K562 (cell line): ENCODE results near the gene UHRF1. TPM values are rescaled to one million over a fixed set of nuclear protein-coding genes. Genes with fewer than 3 reads are reported as not detected.

ENCODE experiments used
- ARID1B ChIP-seq: fragments of 450-650 bp; IDR thresholded peaks from 2 replicates; pipeline ENCODE4 v1.6.1; 2016; ENCODE audit warnings: antibody characterized with exemption, mild to moderate bottlenecking, inconsistent platforms
- BCL6 ChIP-seq: fragments of 250-450 bp; sonication (Bioruptor Pico); IDR thresholded peaks from 2 replicates; pipeline ENCODE4 v1.4.0; 2020
- CBFA2T3 ChIP-seq: fragments of 450-650 bp; IDR thresholded peaks from 2 replicates; pipeline ENCODE4 v1.6.1; 2017
- IRF1 ChIP-seq: sonication (generic); formaldehyde crosslinking; IDR thresholded peaks from 2 replicates; pipeline ENCODE4 v1.8.0; 2022; ENCODE audit warnings: missing genetic modification reagents, mild to moderate bottlenecking, borderline replicate concordance
- MCM2 ChIP-seq: fragments of 450-650 bp; IDR thresholded peaks from 2 replicates; pipeline ENCODE4 v1.6.1; 2017; ENCODE audit warnings: low read depth, mild to moderate bottlenecking
- MGA ChIP-seq: fragments of 450-650 bp; IDR thresholded peaks from 2 replicates; pipeline ENCODE4 v1.6.1; 2016; ENCODE audit warnings: mild to moderate bottlenecking, moderate library complexity
- NONO ChIP-seq, 2 experiments: fragments of 200-400 bp in 1 of 2; fragments of 450-650 bp in 1 of 2; formaldehyde crosslinking in 1 of 2; IDR thresholded peaks; 2 replicates each; pipeline ENCODE4 v1.6.1; 2017; ENCODE audit warnings: low read depth in 2 of 2, mild to moderate bottlenecking in 2 of 2, moderate library complexity in 2 of 2, low read length in 1 of 2
- NR1H2 ChIP-seq: sonication (generic); formaldehyde crosslinking; IDR thresholded peaks from 2 replicates; pipeline ENCODE4 v1.4.0; 2020; ENCODE audit warnings: mild to moderate bottlenecking, missing genetic modification reagents
- RNF219 ChIP-seq: fragments of 250-450 bp; sonication (Bioruptor Pico); IDR thresholded peaks from 2 replicates; pipeline ENCODE4 v1.5.0; 2022; ENCODE audit warnings: mild to moderate bottlenecking
- ZNF263 ChIP-seq: sonication (generic); formaldehyde crosslinking; IDR thresholded peaks from 2 replicates; pipeline ENCODE4 v1.8.0; 2022; ENCODE audit warnings: mild to moderate bottlenecking, missing genetic modification reagents, borderline replicate concordance
- ZNF76 ChIP-seq: fragments of 250-450 bp; sonication (Bioruptor Pico); IDR thresholded peaks from 2 replicates; pipeline ENCODE4 v1.4.0; 2020; ENCODE audit warnings: mild to moderate bottlenecking, moderate library complexity, borderline replicate concordance
- ZNF766 ChIP-seq: fragments of 200-800 bp; sonication (Bioruptor generic); conservative IDR thresholded peaks from 2 replicates; pipeline ENCODE4 v1.6.1; 2016; ENCODE audit warnings: missing genetic modification characterization, missing compliant biosample characterization
- polyA plus RNA-seq, 8 experiments: library from polyadenylated mRNA; depleted of rRNA in 4 of 8; stranded (reverse) in 5 of 8; unstranded in 3 of 8; fragments of >200 nt; fragmentation: Nextera tagmentation in 2 of 8; fragmentation: Illumina TruSeq in 1 of 8; extraction: Ambion mirVana in 2 of 8; extraction: Trizol in 1 of 8; gene quantifications; 2 replicates each; pipeline versions ENCODE4 v1.2.1 to v1.2.3, GENCODE V29; 2011 to 2014; ENCODE audit warnings: inconsistent platforms in 1 of 8, missing spikeins in 1 of 8
- total RNA-seq, 7 experiments: library from RNA; depleted of rRNA in 6 of 7; stranded (reverse); fragments of >200 nt in 6 of 7; fragmentation: Illumina TruSeq in 2 of 7; extraction: Trizol in 2 of 7; gene quantifications; 2 replicates each; pipeline versions ENCODE4 v1.2.1 to v1.2.3, GENCODE V29; 2011 to 2021; ENCODE audit warnings: low replicate concordance in 1 of 7

Gene UHRF1
- total and polyA plus RNA-seq, 9 of the 15 experiments (the other 6 are each of a cell fraction or from before 2014, with no cell fraction given) = 6.0 to 101 (median 30.9) TPM

GRCh38 chr19:4909156-4909896, at the start of gene UHRF1 (continued):
- TF ChIP-seq RNF219 = no peak
- TF ChIP-seq NR1H2 (CRISPR knock-in tag) = no peak
- TF ChIP-seq NONO (IDR thresholded peaks at IDR 0.05; ENCODE audit: low read depth in 2 of 2, low read length in 1 of 2) = 0 out of 4 replicates have a peak, but pooled peaks of 1 of the 2 experiments have one; percentile 29
- TF ChIP-seq ARID1B = no peak
- no peak for TF ChIP-seq CBFA2T3
- TF ChIP-seq IRF1 = no peak
- TF ChIP-seq ZNF766 (CRISPR knock-in tag) = no peak
- no peak for TF ChIP-seq BCL6
- peak; percentile 53 for TF ChIP-seq MGA
- no peak for TF ChIP-seq MCM2
- peak; percentile 28; the same call in 1 of the 2 replicates for TF ChIP-seq ZNF263 (CRISPR knock-in tag)
- TF ChIP-seq ZNF76 (CRISPR knock-in tag) = no peak
